Keratinocyte (primary cell): ENCODE measurements around the gene STEAP1.

Experiments
- CTCF ChIP-seq, 3 experiments: IDR thresholded peaks in 1 of 3; conservative IDR thresholded peaks in 1 of 3; optimal IDR thresholded peaks in 1 of 3; 2 replicates in 2 of 3; 3 replicates in 1 of 3; pipeline versions ENCODE3 to v1.5.1; 2011; ENCODE audit warnings: low read length in 3 of 3, mild to moderate bottlenecking in 3 of 3, moderate library complexity in 2 of 3, control low read depth in 1 of 3, inconsistent platforms in 1 of 3; ENCODE audit not compliant: insufficient read depth in 2 of 3; ENCODE audit errors: extremely low read depth in 1 of 3
- EZH2 ChIP-seq: IDR thresholded peaks from one replicate; pipeline ENCODE4 v1.6.1; 2012; ENCODE audit warnings: inconsistent platforms, mild to moderate bottlenecking, low read length, moderate library complexity

GRCh38 chr7:90211391-90212148 is 57.3 kb downstream of the STEAP1 start, which contains the start of gene STEAP2:
- TF ChIP-seq CTCF (optimal IDR thresholded peaks at IDR 0.05 in 1 of 3, IDR thresholded peaks at IDR 0.05 in 1 of 3, conservative IDR thresholded peaks at IDR 0.05 in 1 of 3; ENCODE audit: extremely low read depth in 1 of 3, insufficient read depth in 2 of 3, low read length in 3 of 3) (peak; percentile 28 to 82 (median 72)), EZH2 (no peak)
